ENCODE measurements around the gene MTUS2. TPM values are rescaled to one million over a fixed set of nuclear protein-coding genes. Genes with fewer than 3 reads are reported as not detected.
A peak's percentile ranks its signal among the peaks of the same experiment; 100 is the strongest.

The MTUS2 gene
- total RNA-seq, 1 donor = 0.36 TPM

DNA sequence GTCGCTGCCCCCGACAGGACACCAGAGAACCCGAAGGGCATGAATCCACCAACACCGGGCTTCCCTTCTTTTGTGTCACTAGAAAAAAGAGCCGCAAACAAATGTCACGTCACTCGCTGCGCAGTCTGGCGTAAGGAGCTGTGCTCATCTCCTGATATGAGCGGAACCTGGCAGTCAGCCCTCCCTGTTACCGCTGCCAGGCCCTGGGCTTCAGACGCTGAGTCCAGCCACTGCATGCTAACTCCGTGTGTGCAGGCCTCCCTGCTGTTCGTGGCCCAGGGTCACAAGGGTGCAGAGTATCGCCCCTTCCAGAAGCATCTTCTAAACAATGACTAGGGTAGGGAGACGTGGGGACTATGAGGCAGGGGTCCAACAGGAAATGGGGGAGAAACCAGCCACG lies 704.0 kb downstream of the MTUS2 start:
- H3K4me3 ChIP-seq (ENCODE audit: low read depth, low read length) = no peak overlapping the region
- TF ChIP-seq, protein P1, sequence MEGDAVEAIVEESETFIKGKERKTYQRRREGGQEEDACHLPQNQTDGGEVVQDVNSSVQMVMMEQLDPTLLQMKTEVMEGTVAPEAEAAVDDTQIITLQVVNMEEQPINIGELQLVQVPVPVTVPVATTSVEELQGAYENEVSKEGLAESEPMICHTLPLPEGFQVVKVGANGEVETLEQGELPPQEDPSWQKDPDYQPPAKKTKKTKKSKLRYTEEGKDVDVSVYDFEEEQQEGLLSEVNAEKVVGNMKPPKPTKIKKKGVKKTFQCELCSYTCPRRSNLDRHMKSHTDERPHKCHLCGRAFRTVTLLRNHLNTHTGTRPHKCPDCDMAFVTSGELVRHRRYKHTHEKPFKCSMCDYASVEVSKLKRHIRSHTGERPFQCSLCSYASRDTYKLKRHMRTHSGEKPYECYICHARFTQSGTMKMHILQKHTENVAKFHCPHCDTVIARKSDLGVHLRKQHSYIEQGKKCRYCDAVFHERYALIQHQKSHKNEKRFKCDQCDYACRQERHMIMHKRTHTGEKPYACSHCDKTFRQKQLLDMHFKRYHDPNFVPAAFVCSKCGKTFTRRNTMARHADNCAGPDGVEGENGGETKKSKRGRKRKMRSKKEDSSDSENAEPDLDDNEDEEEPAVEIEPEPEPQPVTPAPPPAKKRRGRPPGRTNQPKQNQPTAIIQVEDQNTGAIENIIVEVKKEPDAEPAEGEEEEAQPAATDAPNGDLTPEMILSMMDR (IDR thresholded peaks at IDR 0.05; ENCODE audit: insufficient read depth, low read length) = no peak
- DNase-seq (ENCODE audit: low read depth) = peak; percentile 95

DNA sequence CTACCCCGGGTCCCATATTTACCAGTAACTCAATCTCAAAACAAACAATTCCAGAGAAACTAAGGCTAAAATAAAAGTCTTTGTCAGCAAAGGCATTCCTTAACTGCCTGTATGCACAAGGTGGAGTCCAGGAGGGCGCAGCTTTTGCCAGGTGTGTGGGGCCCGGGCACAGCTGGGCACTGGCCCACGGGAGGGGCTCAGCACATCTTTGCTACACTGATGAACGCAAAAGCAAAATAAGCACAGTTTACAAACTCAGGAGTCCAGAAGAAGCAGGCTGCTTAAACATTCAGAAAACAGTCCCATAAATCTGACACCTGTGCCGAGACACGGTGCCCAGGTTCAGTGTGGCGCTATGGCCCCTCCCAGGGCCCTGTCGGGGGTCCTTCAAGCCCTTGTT lies 704.5 kb downstream of the MTUS2 start:
- no peak for DNase-seq (ENCODE audit: low read depth)
- TF ChIP-seq, protein P1 (IDR thresholded peaks at IDR 0.05; ENCODE audit: insufficient read depth, low read length) = no peak
- H3K4me3 ChIP-seq (ENCODE audit: low read depth, low read length) = no peak overlapping the region

DNA sequence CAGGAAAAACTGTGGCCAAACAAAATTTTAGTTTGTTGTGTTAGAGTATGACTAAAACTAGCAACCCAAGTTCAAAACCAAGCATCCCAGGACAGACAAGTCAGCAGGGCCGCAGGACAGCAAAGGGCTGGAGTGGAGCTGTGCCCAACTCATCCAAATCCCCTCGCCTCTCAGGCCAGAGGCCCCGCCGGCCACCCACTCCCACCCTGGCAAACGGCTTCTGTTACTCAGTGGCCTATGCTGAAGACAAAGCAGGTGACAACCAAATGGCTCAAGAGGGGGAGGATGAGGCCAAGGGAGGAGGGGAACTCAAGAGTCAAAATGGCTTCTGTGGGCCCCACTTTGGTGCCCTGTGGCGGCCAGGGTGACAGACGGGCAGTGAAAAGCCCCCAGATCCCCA lies 705.6 kb downstream of the MTUS2 start:
- no peak overlapping the region for H3K4me3 ChIP-seq (ENCODE audit: low read depth, low read length)
- TF ChIP-seq, protein P1 (IDR thresholded peaks at IDR 0.05; ENCODE audit: insufficient read depth, low read length) = no peak
- no peak for DNase-seq (ENCODE audit: low read depth)

DNA sequence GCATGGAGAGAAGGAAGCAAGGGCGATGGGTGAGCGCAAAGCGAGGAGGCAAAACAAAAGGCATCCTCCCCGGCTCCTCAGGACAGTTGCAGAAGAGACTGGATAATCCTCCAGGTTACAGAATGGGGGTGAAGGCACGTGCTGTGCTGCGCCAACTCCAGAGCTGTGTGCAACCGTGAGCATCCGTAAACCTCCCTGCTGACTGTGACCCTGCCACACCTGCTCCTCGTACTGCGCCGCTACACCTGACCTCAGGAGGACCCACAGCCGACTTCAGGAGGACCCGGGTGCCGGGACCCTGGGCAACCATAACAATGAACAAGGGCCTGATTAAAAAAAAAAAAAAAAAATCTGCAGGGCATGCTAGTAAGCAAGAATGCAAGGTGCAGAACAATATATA lies 706.6 kb downstream of the MTUS2 start:
- H3K4me3 ChIP-seq (ENCODE audit: low read depth, low read length) = no peak overlapping the region
- DNase-seq (ENCODE audit: low read depth) = no peak
- TF ChIP-seq, protein P1 (IDR thresholded peaks at IDR 0.05; ENCODE audit: insufficient read depth, low read length) = no peak

DNA sequence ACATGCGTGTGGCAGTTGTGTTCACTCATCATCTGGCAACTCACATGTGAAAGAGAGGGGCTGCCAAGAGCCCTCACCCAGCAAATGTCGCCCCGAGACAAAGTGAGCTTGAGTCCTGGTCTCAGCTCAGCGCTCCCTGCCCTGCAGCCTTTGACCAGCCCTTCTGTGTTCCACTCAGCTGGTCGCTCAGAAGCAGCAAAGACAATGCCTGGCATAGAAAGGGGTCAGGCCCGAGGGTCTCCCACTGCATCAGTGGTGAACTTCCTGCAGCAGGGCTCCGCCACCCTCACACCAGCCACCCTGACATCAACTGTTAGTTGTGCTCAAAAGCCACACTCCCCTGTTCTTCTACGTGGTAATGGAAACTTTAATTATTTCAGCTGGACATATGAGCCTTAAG lies 707.4 kb downstream of the MTUS2 start:
- TF ChIP-seq, protein P1 (IDR thresholded peaks at IDR 0.05; ENCODE audit: insufficient read depth, low read length) = no peak
- H3K4me3 ChIP-seq (ENCODE audit: low read depth, low read length) = no peak overlapping the region
- DNase-seq (ENCODE audit: low read depth) = no peak

DNA sequence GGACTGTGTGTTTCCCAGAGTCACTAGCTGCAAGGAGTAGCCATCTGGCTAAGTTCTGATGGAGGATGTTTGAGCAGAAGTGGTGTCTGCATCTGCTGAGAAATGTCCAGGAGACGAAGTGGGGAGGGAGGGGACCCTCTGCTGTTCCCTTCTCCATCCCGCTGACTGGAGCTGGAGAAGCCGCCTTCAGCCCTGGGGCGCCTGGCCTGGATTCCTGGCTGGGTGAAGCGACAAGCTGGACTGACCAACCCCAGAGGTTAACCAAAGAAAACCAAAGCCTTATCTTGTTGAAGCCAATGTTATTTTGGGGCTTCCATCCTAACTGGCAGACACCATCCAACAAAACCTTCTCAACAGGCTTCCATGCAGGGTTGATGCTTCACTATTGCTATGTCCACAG lies 707.8 kb downstream of the MTUS2 start:
- DNase-seq (ENCODE audit: low read depth) = no peak
- no peak overlapping the region for H3K4me3 ChIP-seq (ENCODE audit: low read depth, low read length)
- TF ChIP-seq, protein P1 (IDR thresholded peaks at IDR 0.05; ENCODE audit: insufficient read depth, low read length) = no peak

DNA sequence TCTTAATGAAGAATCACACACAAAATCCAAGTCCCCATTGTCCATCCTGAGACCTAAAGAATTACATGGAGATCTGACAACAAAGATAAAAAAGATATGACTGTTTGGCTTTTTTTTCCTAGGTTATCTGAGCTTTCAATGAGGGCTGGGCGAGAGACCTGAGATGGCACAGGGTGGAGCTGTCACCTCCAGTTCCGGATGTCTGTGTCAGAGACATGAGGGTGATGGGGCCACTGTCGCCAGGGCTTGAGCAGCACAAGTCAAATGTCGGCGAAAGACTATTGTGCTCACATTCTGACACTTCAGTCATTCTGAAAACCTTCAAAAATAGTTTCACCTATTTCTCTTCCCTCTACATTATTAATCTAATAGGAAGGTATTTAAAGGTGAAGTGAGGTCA lies 709.6 kb downstream of the MTUS2 start:
- TF ChIP-seq, protein P1 (IDR thresholded peaks at IDR 0.05; ENCODE audit: insufficient read depth, low read length) = no peak
- DNase-seq (ENCODE audit: low read depth) = no peak
- no peak overlapping the region for H3K4me3 ChIP-seq (ENCODE audit: low read depth, low read length)

All from fibroblast of the aortic adventitia (primary cell).